Transverse colon (tissue), 4 donors: ENCODE measurements around the gene NUPR1. TPM values are rescaled to one million over a fixed set of nuclear protein-coding genes. Genes with fewer than 3 reads are reported as not detected.
"Not testable (repeated sequence)": the region's sequence is repeated elsewhere in the genome, so short reads cannot be mapped to it uniquely, and the experiment has no call there.

Source experiments
- DNase-seq: peaks from one replicate; pipeline ENCODE4 v3.0.0-alpha.2; 2019
- H3K27ac ChIP-seq, 4 donors: fragments of 200-600 bp; sonication (generic); 2 replicates each; pipeline ENCODE4 v1.5.1; 2016 to 2018; ENCODE audit warnings: inconsistent platforms in 4 of 4
- H3K27me3 ChIP-seq: fragments of 200-600 bp; sonication (generic); 2 replicates; pipeline ENCODE4 v1.5.1; 2017; ENCODE audit warnings: inconsistent platforms
- H3K36me3 ChIP-seq, 4 donors: fragments of 200-600 bp; sonication (generic); 2 replicates each; pipeline ENCODE4 v1.5.1; 2017 to 2019; ENCODE audit warnings: inconsistent platforms in 4 of 4
- H3K4me1 ChIP-seq, 4 donors: fragments of 200-600 bp; sonication (generic); 2 replicates each; pipeline ENCODE4 v1.5.1; 2017 to 2020; ENCODE audit warnings: inconsistent platforms in 4 of 4
- H3K4me3 ChIP-seq, 4 donors: fragments of 200-600 bp; sonication (generic); 1 replicate in 1 of 4; 2 replicates in 3 of 4; pipeline versions ENCODE4 v1.5.1 to v1.6.1; 2017 to 2019; ENCODE audit warnings: inconsistent platforms in 4 of 4
- H3K9me3 ChIP-seq, 2 donors: fragments of 200-600 bp; sonication (generic); 2 replicates each; pipeline ENCODE4 v1.5.1; 2017 to 2019; ENCODE audit warnings: inconsistent platforms in 2 of 2
- CTCF ChIP-seq, 5 experiments: fragments of 200-600 bp in 3 of 5; fragments of 450-650 bp in 2 of 5; sonication (generic) in 3 of 5; IDR thresholded peaks; 1 replicate in 2 of 5; 2 replicates in 3 of 5; pipeline ENCODE4 v1.5.1; 2016 to 2017; ENCODE audit warnings: antibody characterized with exemption in 5 of 5, inconsistent platforms in 3 of 5, mild to moderate bottlenecking in 2 of 5, moderate library complexity in 1 of 5
- EP300 ChIP-seq: sonication (generic); formaldehyde crosslinking; IDR thresholded peaks from one replicate; pipeline ENCODE4 v1.6.1; 2017; ENCODE audit warnings: antibody characterized with exemption, low read depth
- POLR2A ChIP-seq: fragments of 450-650 bp; IDR thresholded peaks from one replicate; pipeline ENCODE4 v1.6.1; 2016; ENCODE audit warnings: antibody characterized with exemption, mild to moderate bottlenecking, moderate library complexity
- POLR2AphosphoS5 ChIP-seq, 3 donors: sonication (generic); formaldehyde crosslinking; IDR thresholded peaks; one replicate each; pipeline ENCODE4 v1.6.1; 2016; ENCODE audit warnings: antibody characterized with exemption in 3 of 3
- WGBS, 2 donors: methylation state at CpG; one replicate each; pipeline ENCODE4 v1.1.5; 2018; ENCODE audit warnings: low coverage in 1 of 2; 5-methylcytosine and 5-hydroxymethylcytosine counted together
- in situ Hi-C, 4 donors: fragments of 200-750 bp; cut with MboI; loops; one replicate each; pipeline versions ENCODE4 v1.15.0 to v1.15.1; 2017; ENCODE audit warnings: low sequenced_read_pairs in 3 of 4, low pct_ligation_motif_present in 1 of 4, low pct_unique_long_range_greater_than_20kb in 1 of 4
- intact Hi-C: fragments of 100-400 bp; cut with DNase I; formaldehyde crosslinking; loops from one replicate; pipeline ENCODE4 v1.15.1; 2023; ENCODE audit warnings: low total_unique reads
- total RNA-seq, 4 donors: library from RNA; depleted of rRNA; stranded (reverse); fragments of >200 nt; gene quantifications; one replicate each; pipeline ENCODE4 v1.1.0, GENCODE V29; 2016

NUPR1 gene
- total RNA-seq, 4 donors from 2014 or later: 15.3 to 85.6 (median 23.6) TPM

- H3K27me3 ChIP-seq: no peaks in the 10 kb centered on the region
- in situ Hi-C loops (no loop called here), intact Hi-C loops (loop anchor here (5.0 kb wide), 2 partner anchors 67 to 308 kb away; partner anchors contain the start of gene SH2B1)
- H3K36me3 ChIP-seq: peaks cover 0 to 11% (median 2%) of the 10 kb centered on the region in 4 donors
- 0 to 2% methylated on average over 7 to 60 of the region's 88 CpGs for WGBS, 2 donors
- H3K4me1 ChIP-seq: peaks cover 5 to 28% (median 13%) of the 10 kb centered on the region in 4 donors
- peak; percentile 95 for DNase-seq
- peak within 1 kb of the TSS; percentile 62 to 80 (median 66) for H3K4me3 ChIP-seq
- TF ChIP-seq CTCF (IDR thresholded peaks at IDR 0.05): peak in 2 of 5 experiments; percentile 39
- peak; percentile 95 to 99 (median 98) for TF ChIP-seq POLR2AphosphoS5 (IDR thresholded peaks at IDR 0.05)
- no peak for TF ChIP-seq EP300
- peak; percentile 94 for TF ChIP-seq POLR2A
- H3K27ac ChIP-seq: peak within 1 kb of the TSS; percentile 97 to 99 (median 98)
- H3K9me3 ChIP-seq: no peaks in the 10 kb centered on the region
Measured at GRCh38 chr16:28553776-28554633, 15.2 kb upstream of the NUPR1 start, which contains the start of gene SGF29. Gene SGF29 (plus strand): TSS chr16:28553920. CDS start chr16:28581070, 27,150 bp downstream.

- Histone ChIP-seq H3K4me3 (no peak overlapping the region), H3K4me1 (peaks cover 0 to 15% (median 6%) of the 10 kb centered on the region in 4 donors), H3K27ac (no peak overlapping the region), H3K36me3 (no peaks in the 10 kb centered on the region), H3K9me3 (no peaks in the 10 kb centered on the region), H3K27me3 (no peaks in the 10 kb centered on the region)
- TF ChIP-seq EP300: no peak
- peak; percentile 52 to 74 (median 54) for TF ChIP-seq CTCF (IDR thresholded peaks at IDR 0.05)
- TF ChIP-seq POLR2A: no peak
- no peak for TF ChIP-seq POLR2AphosphoS5 (IDR thresholded peaks at IDR 0.05)
- 23 to 35% methylated on average over 10 to 11 of the region's 11 CpGs for WGBS, 2 donors
- DNase-seq: no peak
- intact Hi-C loops (no loop called here), in situ Hi-C loops (loop anchor here in 1 of 4 donors (10.0 kb wide), 1 partner anchor 65 kb away; no protein-coding TSS in a partner anchor)
Measured at GRCh38 chr16:28549301-28549899, 10.6 kb upstream of the NUPR1 start.

- in situ Hi-C loops: loop anchor here in 1 of 4 donors (10.0 kb wide), 1 partner anchor 64 kb away; no protein-coding TSS in a partner anchor
- WGBS, 2 donors: 71 to 79% methylated on average over 2 to 13 of the region's 14 CpGs
- no peak overlapping the region for H3K4me3 ChIP-seq
- H3K36me3 ChIP-seq: no peaks in the 10 kb centered on the region
- H3K4me1 ChIP-seq: peaks cover 0 to 17% (median 8%) of the 10 kb centered on the region in 4 donors
- TF ChIP-seq CTCF (IDR thresholded peaks at IDR 0.05) (no peak), EP300 (no peak), POLR2A (no peak), POLR2AphosphoS5 (IDR thresholded peaks at IDR 0.05) (no peak)
- H3K27me3 ChIP-seq: no peaks in the 10 kb centered on the region
- no peaks in the 10 kb centered on the region for H3K9me3 ChIP-seq
- no peak for DNase-seq
- intact Hi-C loops: no loop called here
- H3K27ac ChIP-seq: no peak overlapping the region
Measured at GRCh38 chr16:28548306-28548802, 9.6 kb upstream of the NUPR1 start.

GRCh38 chr16:28546626-28547025 is 7.9 kb upstream of the NUPR1 start:
- Histone ChIP-seq H3K4me3 (no peak overlapping the region), H3K4me1 (peaks cover 0 to 25% (median 14%) of the 10 kb centered on the region in 4 donors), H3K27ac (no peak overlapping the region), H3K27me3 (no peaks in the 10 kb centered on the region), H3K9me3 (no peaks in the 10 kb centered on the region), H3K36me3 (no peaks in the 10 kb centered on the region)
- intact Hi-C loops (no loop called here), in situ Hi-C loops (loop anchor here in 1 of 4 donors (10.0 kb wide), 1 partner anchor 62 kb away; no protein-coding TSS in a partner anchor)
- TF ChIP-seq EP300: no peak
- no peak for TF ChIP-seq POLR2AphosphoS5 (IDR thresholded peaks at IDR 0.05)
- TF ChIP-seq CTCF (IDR thresholded peaks at IDR 0.05): no peak
- TF ChIP-seq POLR2A: no peak
- 79 to 96% methylated on average over 3 to 7 of the region's 7 CpGs for WGBS, 2 donors
- no peak for DNase-seq

GRCh38 chr16:28545964-28546363 is 7.2 kb upstream of the NUPR1 start:
- H3K36me3 ChIP-seq, H3K9me3 ChIP-seq, H3K27me3 ChIP-seq, H3K27ac ChIP-seq, H3K4me3 ChIP-seq, intact Hi-C loops, DNase-seq: not testable (repeated sequence)
- in situ Hi-C loops: loop anchor here in 1 of 4 donors (10.0 kb wide), 1 partner anchor 61 kb away; no protein-coding TSS in a partner anchor
- whole genome bisulfite sequencing, 2 donors: 76 to 84% methylated on average over 4 to 7 of the region's 7 CpGs
- peaks cover 0 to 31% (median 16%) of the 10 kb centered on the region in 4 donors for H3K4me1 ChIP-seq
